Measurements from ENCODE around the gene NKX2-4. TPM values are rescaled to one million over a fixed set of nuclear protein-coding genes. Genes with fewer than 3 reads are reported as not detected.

NKX2-4 gene
- polyA plus RNA-seq, 1 experiment = not detected

DNA sequence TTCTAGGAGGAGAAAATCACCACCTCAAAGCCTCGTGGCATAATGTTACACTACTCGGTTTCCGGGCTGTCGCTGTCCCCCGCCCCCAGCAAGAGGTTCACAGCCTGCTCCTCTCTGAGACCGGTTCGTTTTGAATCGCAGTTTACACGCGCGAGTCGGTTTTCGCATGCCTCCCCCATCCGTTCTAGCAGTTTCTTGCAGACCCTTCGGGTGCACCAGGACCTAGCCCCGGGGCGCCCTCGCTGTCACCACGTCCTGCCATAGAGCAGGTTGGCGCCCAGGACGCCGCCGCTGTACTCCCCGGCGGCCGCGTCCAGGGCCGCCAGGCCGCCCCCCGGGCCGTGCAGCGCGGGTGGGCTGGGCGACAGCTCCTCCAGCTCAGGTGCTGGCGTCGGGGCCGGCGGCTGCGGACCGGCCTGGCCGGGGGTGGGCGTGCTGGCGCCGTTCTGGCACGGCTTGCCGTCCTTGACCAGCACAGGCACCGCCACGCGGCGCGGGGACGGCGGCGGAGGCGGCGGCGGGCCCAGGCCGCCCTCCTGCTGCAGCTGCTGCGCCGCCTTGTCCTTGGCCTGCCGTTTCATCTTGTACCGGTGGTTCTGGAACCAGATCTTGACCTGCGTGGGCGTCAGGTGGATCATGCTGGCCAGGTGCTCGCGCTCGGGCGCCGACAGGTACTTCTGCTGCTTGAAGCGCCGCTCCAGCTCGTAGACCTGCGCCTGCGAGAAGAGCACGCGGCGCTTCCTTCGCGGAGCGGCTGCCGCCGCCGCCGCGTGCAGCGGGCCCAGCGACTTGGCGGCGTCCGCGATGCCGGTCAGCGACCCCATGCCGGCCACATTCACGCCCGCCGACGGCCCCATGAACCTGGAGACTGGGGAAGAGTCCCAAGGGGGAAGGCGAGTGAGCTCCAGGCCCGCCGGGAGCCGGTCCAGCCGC, 1.4 kb downstream of the NKX2-4 start:
- CTCF ChIA-PET = interaction anchor here (1.1 to 1.3 kb wide), 2 partner anchors 160 kb away, joined by 4 read pairs; no protein-coding TSS in a partner anchor
- DNase-seq (ENCODE audit: low read depth) = no peak
- peaks cover 30% of the 10 kb centered on the region for H3K27me3 ChIP-seq (ENCODE audit: control insufficient read depth, insufficient read depth, low read length)
- no peaks in the 10 kb centered on the region for H3K36me3 ChIP-seq (ENCODE audit: control insufficient read depth, insufficient read depth, low read length)
- POLR2A ChIA-PET = no interaction called here
- no peak overlapping the region for H3K4me3 ChIP-seq (ENCODE audit: low read depth, low read length)
- TF ChIP-seq, protein P1, sequence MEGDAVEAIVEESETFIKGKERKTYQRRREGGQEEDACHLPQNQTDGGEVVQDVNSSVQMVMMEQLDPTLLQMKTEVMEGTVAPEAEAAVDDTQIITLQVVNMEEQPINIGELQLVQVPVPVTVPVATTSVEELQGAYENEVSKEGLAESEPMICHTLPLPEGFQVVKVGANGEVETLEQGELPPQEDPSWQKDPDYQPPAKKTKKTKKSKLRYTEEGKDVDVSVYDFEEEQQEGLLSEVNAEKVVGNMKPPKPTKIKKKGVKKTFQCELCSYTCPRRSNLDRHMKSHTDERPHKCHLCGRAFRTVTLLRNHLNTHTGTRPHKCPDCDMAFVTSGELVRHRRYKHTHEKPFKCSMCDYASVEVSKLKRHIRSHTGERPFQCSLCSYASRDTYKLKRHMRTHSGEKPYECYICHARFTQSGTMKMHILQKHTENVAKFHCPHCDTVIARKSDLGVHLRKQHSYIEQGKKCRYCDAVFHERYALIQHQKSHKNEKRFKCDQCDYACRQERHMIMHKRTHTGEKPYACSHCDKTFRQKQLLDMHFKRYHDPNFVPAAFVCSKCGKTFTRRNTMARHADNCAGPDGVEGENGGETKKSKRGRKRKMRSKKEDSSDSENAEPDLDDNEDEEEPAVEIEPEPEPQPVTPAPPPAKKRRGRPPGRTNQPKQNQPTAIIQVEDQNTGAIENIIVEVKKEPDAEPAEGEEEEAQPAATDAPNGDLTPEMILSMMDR (IDR thresholded peaks at IDR 0.05; ENCODE audit: insufficient read depth, low read depth, low read length) = no peak

DNA sequence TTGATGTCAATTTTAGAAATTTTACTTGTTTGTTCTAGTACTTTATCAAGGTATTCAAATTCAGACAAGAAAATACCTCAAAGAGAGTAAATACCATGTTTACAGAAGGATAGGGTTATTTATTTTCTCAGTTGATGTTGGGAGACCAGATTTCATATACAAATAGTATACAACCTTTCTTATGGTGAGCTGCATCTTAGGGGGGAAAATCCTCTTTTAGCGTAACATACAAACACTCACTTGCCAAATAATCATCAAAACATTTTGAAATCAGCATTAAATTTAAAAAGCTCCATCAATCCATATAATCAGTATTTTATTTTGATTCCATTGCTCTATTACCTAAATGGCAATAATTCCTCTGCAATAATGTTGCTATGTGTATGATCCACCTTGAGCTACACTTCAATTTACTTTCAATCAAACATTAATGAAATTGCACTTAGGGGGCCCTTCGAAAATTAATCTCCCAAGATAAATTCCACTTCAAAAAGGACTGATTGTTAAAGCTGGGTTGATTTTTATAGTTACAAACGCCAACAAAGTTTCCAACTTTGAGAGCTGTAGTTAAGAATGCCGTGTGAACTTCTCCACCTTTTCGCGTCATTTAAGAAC, 2.2 kb downstream of the NKX2-4 start:
- no peak overlapping the region for H3K4me3 ChIP-seq (ENCODE audit: low read depth, low read length)
- no peaks in the 10 kb centered on the region for H3K36me3 ChIP-seq (ENCODE audit: control insufficient read depth, insufficient read depth, low read length)
- CTCF ChIA-PET = interaction anchor here (1.1 kb wide), 1 partner anchor 159 kb away, joined by 4 read pairs; no protein-coding TSS in a partner anchor
- no peak for DNase-seq (ENCODE audit: low read depth)
- POLR2A ChIA-PET = no interaction called here
- peaks cover 30% of the 10 kb centered on the region for H3K27me3 ChIP-seq (ENCODE audit: control insufficient read depth, insufficient read depth, low read length)
- TF ChIP-seq, protein P1 (IDR thresholded peaks at IDR 0.05; ENCODE audit: insufficient read depth, low read depth, low read length) = no peak

DNA sequence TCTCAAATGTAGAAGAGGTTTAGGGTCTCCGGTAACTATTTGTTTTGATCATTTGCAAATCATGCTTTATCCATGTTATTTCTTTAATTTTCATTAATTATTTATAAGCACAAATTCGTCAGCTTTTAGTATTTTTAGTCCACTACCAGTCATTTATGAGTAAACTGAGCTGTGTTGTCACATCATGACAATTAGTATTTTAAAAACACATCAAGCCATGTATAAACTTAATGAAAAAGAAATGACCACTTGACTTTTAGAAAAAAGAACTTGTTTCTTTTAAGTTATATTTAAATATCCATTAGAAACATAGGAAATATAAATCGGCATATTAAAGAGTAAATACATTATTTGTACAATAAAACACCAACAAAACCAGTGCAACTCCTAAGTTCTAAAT, 2.8 kb downstream of the NKX2-4 start:
- no peaks in the 10 kb centered on the region for H3K36me3 ChIP-seq (ENCODE audit: control insufficient read depth, insufficient read depth, low read length)
- TF ChIP-seq, protein P1 (IDR thresholded peaks at IDR 0.05; ENCODE audit: insufficient read depth, low read depth, low read length) = no peak
- no peak for DNase-seq (ENCODE audit: low read depth)
- ChIA-PET CTCF (interaction anchor here (1.1 kb wide), 1 partner anchor 159 kb away, joined by 4 read pairs; no protein-coding TSS in a partner anchor), POLR2A (no interaction called here)
- no peak overlapping the region for H3K4me3 ChIP-seq (ENCODE audit: low read depth, low read length)
- peaks cover 30% of the 10 kb centered on the region for H3K27me3 ChIP-seq (ENCODE audit: control insufficient read depth, insufficient read depth, low read length)

DNA sequence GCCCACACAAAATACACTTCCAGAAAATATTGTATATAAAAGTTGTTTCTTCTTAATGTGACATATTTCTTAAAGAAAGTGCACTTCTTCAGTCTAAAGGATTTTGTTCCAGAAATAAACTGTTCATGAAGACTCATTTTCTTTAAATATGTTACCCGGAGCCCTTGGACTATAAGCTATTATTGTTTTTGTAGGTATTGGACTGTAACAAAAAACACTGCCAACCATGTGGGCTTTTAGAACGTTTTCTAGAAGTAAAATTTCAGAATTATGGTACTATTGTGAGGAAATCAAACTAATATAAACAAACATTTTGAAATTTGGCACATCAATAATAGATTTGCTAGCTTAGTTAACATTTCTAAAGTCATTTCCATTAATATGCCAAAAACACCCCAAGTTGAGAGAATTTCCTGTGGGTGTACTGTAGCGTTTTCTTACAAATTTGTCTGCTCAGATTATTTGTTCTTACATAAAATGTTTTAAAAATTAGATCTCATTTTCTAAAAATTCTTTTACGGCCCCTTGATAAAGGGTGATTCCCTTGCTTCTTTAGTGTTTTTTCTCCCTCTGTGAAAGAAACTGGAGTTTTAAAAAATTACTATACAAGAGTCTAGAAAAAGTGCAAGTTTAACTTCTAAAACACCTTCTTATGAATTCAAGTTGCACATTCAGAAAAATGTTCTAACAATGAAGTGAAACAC, 3.4 kb downstream of the NKX2-4 start:
- POLR2A ChIA-PET = no interaction called here

More for the DNA sequence above, 3.4 kb downstream of the NKX2-4 start:
- Histone ChIP-seq H3K4me3 (ENCODE audit: low read depth, low read length) (no peak overlapping the region), H3K27me3 (ENCODE audit: control insufficient read depth, insufficient read depth, low read length) (peaks cover 30% of the 10 kb centered on the region), H3K36me3 (ENCODE audit: control insufficient read depth, insufficient read depth, low read length) (no peaks in the 10 kb centered on the region)
- TF ChIP-seq, protein P1 (IDR thresholded peaks at IDR 0.05; ENCODE audit: insufficient read depth, low read depth, low read length) = no peak
- CTCF ChIA-PET = no interaction called here
- DNase-seq (ENCODE audit: low read depth) = no peak
